ENCODE results near the gene GLIPR1L1. TPM values are rescaled to one million over a fixed set of nuclear protein-coding genes. Genes with fewer than 3 reads are reported as not detected.
A peak's percentile ranks its signal among the peaks of the same experiment; 100 is the strongest.

Gene GLIPR1L1
- total and polyA plus RNA-seq, 3 donors from 2014 or later, result 1.9 to 95.5 (median 9.1) TPM

GRCh38 chr12:75390899-75391538 lies 56.5 kb downstream of the GLIPR1L1 start, which contains the start of gene GLIPR1L2:
Gene GLIPR1L2 (plus strand): TSS chr12:75391089. CDS start chr12:75391117, 28 bp downstream.
- TF ChIP-seq CTCF (IDR thresholded peaks at IDR 0.05), result peak; percentile 68 to 85 (median 69)
- peak; percentile 65 for TF ChIP-seq POLR2A (IDR thresholded peaks at IDR 0.05)
- Histone ChIP-seq H3K4me1 (peaks cover 5% of the 10 kb centered on the region), H3K27ac (peak within 1 kb of the TSS; percentile 92 to 95), H3K27me3 (no peaks in the 10 kb centered on the region), H3K36me3 (ENCODE audit: low read depth, missing control alignments) (no peaks in the 10 kb centered on the region), H3K4me3 (peak within 1 kb of the TSS; percentile 73 to 75), H3K9me3 (no peaks in the 10 kb centered on the region)
- intact Hi-C loops (cut with DNase I; ENCODE audit: low total_unique reads), result no loop called here
- peak; percentile 97 for DNase-seq
- 3 to 10% methylated on average over 25 to 36 of the region's 36 CpGs for WGBS, 2 donors

- DNase-seq, result no peak
- Histone ChIP-seq H3K36me3 (ENCODE audit: low read depth, missing control alignments) (no peaks in the 10 kb centered on the region), H3K27ac (no peak overlapping the region), H3K4me1 (no peaks in the 10 kb centered on the region), H3K9me3 (no peaks in the 10 kb centered on the region), H3K4me3 (no peak overlapping the region), H3K27me3 (no peaks in the 10 kb centered on the region)
- no peak for TF ChIP-seq POLR2A (IDR thresholded peaks at IDR 0.05)
- no peak for TF ChIP-seq CTCF (IDR thresholded peaks at IDR 0.05)
- intact Hi-C loops (cut with DNase I; ENCODE audit: low total_unique reads), result no loop called here
- WGBS, 2 donors, result 86 to 95% methylated on average over 1 of the region's 1 CpG
Measured at GRCh38 chr12:75404231-75404630, 69.8 kb downstream of the GLIPR1L1 start.

- no peak for TF ChIP-seq POLR2A (IDR thresholded peaks at IDR 0.05)
- no peak for TF ChIP-seq CTCF (IDR thresholded peaks at IDR 0.05)
- H3K9me3 ChIP-seq, result no peaks in the 10 kb centered on the region
- H3K27me3 ChIP-seq, result no peaks in the 10 kb centered on the region
- no peak overlapping the region for H3K27ac ChIP-seq
- no peak for DNase-seq
- no peak overlapping the region for H3K4me3 ChIP-seq
- intact Hi-C loops (cut with DNase I; ENCODE audit: low total_unique reads), result no loop called here
- H3K4me1 ChIP-seq, result no peaks in the 10 kb centered on the region
- H3K36me3 ChIP-seq (ENCODE audit: low read depth, missing control alignments), result no peaks in the 10 kb centered on the region
Measured at GRCh38 chr12:75407683-75408082, 73.2 kb downstream of the GLIPR1L1 start.

GRCh38 chr12:75409830-75410229 lies 75.4 kb downstream of the GLIPR1L1 start:
- H3K36me3 ChIP-seq (ENCODE audit: low read depth, missing control alignments), result no peaks in the 10 kb centered on the region
- H3K4me3 ChIP-seq, result no peak overlapping the region
- H3K27me3 ChIP-seq, result no peaks in the 10 kb centered on the region
- no peaks in the 10 kb centered on the region for H3K9me3 ChIP-seq
- no peaks in the 10 kb centered on the region for H3K4me1 ChIP-seq
- 91 to 97% methylated on average over 2 of the region's 2 CpGs for WGBS, 2 donors
- TF ChIP-seq CTCF (IDR thresholded peaks at IDR 0.05) (no peak), POLR2A (IDR thresholded peaks at IDR 0.05) (no peak)
- DNase-seq, result no peak
- intact Hi-C loops (cut with DNase I; ENCODE audit: low total_unique reads), result no loop called here
- H3K27ac ChIP-seq, result no peak overlapping the region

- TF ChIP-seq CTCF (IDR thresholded peaks at IDR 0.05) (no peak), POLR2A (IDR thresholded peaks at IDR 0.05) (no peak)
- H3K36me3 ChIP-seq (ENCODE audit: low read depth, missing control alignments), result no peaks in the 10 kb centered on the region
- no peak overlapping the region for H3K27ac ChIP-seq
- H3K4me1 ChIP-seq, result no peaks in the 10 kb centered on the region
- H3K9me3 ChIP-seq, result no peaks in the 10 kb centered on the region
- H3K27me3 ChIP-seq, result no peaks in the 10 kb centered on the region
- no peak overlapping the region for H3K4me3 ChIP-seq
- intact Hi-C loops (cut with DNase I; ENCODE audit: low total_unique reads), result no loop called here
- DNase-seq, result no peak
- WGBS, 2 donors, result 64 to 69% methylated on average over 1 of the region's 1 CpG
Measured at GRCh38 chr12:75414671-75415070, 80.2 kb downstream of the GLIPR1L1 start.
